HuH-7.5 (cell line): ENCODE results near the gene PAX4.

Source experiments
- DNase-seq: peaks from one replicate; pipeline ENCODE4 v3.0.0; 2011; ENCODE audit warnings: low spot score

The PAX4 gene

GRCh38 chr7:127618042-127618441, at the start of gene PAX4:
Gene PAX4 (minus strand): TSS chr7:127618142. CDS start chr7:127615928, 2,214 bp downstream.
- no peak for DNase-seq

- no peak for DNase-seq
Measured at GRCh38 chr7:127667017-127667670, 49.2 kb upstream of the PAX4 start.

GRCh38 chr7:127666602-127667001, 48.7 kb upstream of the PAX4 start:
- no peak for DNase-seq

- no peak for DNase-seq
Measured at GRCh38 chr7:127665922-127666321, 48.0 kb upstream of the PAX4 start.

- DNase-seq = no peak
Measured at GRCh38 chr7:127658970-127659630, 41.2 kb upstream of the PAX4 start.

GRCh38 chr7:127657500-127657899, 39.6 kb upstream of the PAX4 start:
- no peak for DNase-seq

GRCh38 chr7:127655720-127656119, 37.8 kb upstream of the PAX4 start:
- no peak for DNase-seq

GRCh38 chr7:127654404-127655394, 36.8 kb upstream of the PAX4 start:
- DNase-seq = no peak

- no peak for DNase-seq
Measured at GRCh38 chr7:127653396-127653795, 35.5 kb upstream of the PAX4 start.

- no peak for DNase-seq
Measured at GRCh38 chr7:127652333-127653248, 34.6 kb upstream of the PAX4 start.

GRCh38 chr7:127651556-127652332, 33.8 kb upstream of the PAX4 start, which contains the start of gene SND1:
Gene SND1 (plus strand): TSS chr7:127652194. CDS start chr7:127652374, 180 bp downstream.
- DNase-seq = peak; percentile 91

GRCh38 chr7:127650847-127651555, 33.1 kb upstream of the PAX4 start:
- DNase-seq = peak; percentile 31

- no peak for DNase-seq
Measured at GRCh38 chr7:127648986-127649385, 31.0 kb upstream of the PAX4 start.

GRCh38 chr7:127647636-127648035, 29.7 kb upstream of the PAX4 start:
- no peak for DNase-seq

GRCh38 chr7:127644484-127644883, 26.5 kb upstream of the PAX4 start:
- DNase-seq = no peak

GRCh38 chr7:127638197-127638596, 20.3 kb upstream of the PAX4 start:
- DNase-seq = no peak

- DNase-seq = no peak
Measured at GRCh38 chr7:127635659-127636285, 17.8 kb upstream of the PAX4 start.

- DNase-seq = no peak
Measured at GRCh38 chr7:127632276-127632910, 14.5 kb upstream of the PAX4 start.

GRCh38 chr7:127629268-127629854, 11.4 kb upstream of the PAX4 start:
- peak; percentile 27 for DNase-seq
